HG03442 (cell line): ENCODE data around the gene KRT80.

ENCODE experiments used
- ATAC-seq: cut with Tn5 transposase; IDR thresholded peaks from one replicate; pipeline ENCODE4 v1.9.1; 2021; ENCODE audit warnings: mild to moderate bottlenecking, moderate library complexity; ENCODE audit not compliant: unreplicated experiment

KRT80 gene

DNA sequence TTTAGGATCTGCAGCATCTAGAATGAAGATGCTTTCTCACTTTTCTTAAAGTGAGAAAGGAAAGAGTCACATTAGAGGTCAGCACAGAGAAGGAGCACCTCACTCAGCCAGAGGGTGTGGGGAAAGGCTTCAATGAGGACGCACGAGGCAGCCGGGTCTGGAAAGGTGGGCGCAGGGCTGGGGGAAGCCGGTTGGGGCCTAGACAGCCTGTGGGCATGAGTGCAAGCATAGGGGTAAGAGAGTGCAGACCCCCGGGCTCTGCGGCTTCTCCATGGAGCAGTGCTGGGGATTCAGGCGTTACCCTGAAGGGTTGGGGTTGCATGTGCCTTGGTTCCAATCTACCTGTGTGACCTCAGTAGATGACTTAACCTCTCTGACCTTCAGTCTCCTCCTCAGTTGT, 49.9 kb downstream of the KRT80 start:
- no peak for ATAC-seq

DNA sequence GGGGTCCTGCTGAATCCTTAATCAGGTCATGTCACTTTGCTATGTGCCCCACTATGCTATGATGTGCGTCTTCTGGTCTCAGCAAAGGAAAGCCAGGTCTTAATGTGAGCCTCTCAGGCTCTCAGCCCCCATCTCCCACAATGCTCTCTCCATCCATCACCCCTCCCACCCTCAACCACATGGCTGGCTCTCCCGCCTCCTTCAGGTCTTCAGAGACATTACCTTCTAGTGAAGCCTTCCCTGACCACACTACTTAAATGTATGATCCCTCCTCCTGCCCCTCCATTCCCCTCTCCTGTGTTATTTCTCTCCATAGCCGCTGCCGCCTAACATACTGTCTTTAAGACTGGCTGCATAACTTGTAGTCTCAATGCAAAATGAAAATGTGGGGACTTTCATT, 50.5 kb downstream of the KRT80 start:
- ATAC-seq, result no peak

DNA sequence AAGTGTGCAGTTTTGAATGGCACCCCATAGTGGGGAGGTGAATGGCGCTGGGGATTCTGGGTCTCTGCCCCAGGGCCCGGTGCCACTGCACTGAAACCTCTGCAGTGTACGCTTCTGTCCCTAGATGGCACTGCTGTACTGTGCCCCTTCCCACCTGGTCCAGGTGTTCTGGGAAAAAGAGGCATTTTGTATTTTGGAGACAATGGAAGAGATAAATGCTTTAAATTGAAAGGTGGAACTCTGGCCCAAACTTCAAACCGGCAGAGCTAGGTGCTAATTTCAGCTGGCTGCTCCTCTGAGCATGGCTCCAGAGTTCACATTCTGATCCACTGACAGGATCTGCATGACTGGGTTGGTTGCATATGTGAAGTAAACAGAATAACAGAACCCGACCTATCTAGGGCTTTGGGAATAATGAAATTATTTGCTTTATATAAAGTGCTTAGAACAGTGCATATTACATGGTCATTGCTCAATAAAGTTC, 52.2 kb downstream of the KRT80 start:
- no peak for ATAC-seq

- ATAC-seq, result no peak
Observed at GRCh38 chr12:52139147-52139546, 52.7 kb downstream of the KRT80 start.

- ATAC-seq, result no peak
Observed at GRCh38 chr12:52137746-52138145, 54.1 kb downstream of the KRT80 start.

DNA sequence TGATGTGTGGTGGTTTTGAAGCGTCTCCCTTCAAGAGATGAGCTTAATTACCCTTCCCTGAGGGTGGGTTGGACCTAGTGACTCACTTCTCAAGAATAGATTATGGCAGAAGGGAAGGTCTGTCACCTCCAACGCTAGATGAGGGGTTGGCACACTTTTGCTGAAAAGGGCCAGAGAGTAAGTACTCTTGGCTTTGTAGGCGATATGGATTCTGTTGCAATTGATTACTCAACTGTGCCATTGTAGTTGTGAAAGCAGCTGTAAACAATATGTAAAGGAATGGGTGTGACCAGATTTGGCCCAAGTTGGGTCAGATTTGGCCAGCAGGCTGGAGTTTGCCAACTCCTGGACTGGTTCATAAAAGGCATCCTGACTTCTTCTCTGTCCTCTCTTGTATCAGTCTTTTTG, 59.1 kb downstream of the KRT80 start:
- no peak for ATAC-seq

- ATAC-seq, result no peak
Observed at GRCh38 chr12:52130711-52131110, 61.1 kb downstream of the KRT80 start.

DNA sequence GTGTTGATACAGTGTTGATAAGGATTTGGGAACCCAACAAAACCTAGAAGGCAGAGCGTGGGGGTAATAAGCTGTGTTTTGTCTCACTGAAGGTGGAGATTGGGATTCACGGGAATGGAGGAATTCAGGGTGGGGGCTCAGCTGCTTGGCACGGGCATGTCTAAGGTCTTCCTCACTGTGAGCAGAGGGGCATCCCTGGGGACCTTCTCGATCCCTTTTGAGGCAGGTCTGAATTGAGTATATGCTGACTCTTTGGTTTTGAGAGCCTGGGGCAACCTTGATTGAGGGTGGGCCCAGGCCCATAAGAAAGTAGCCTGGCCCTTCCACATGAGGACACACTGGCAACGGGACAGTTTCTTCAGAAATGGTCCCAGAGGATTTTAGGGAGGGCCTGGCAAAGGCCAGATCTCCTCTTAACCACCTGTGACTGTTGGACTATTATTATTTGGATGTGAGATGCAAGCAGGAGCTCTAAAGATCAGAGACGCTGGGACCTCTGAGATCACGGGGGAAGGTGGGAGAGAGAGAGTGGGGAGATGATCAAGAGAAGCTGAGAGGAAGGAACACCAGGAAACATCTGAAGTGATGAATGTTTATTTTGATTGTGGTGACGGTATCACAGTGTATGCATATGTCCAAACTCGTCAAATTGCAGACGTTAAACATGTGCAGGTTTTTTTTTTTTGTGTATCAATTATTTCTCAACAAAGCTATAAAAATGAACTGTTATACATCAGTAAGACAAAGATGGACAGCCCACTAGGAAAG, 63.9 kb downstream of the KRT80 start:
- no peak for ATAC-seq

DNA sequence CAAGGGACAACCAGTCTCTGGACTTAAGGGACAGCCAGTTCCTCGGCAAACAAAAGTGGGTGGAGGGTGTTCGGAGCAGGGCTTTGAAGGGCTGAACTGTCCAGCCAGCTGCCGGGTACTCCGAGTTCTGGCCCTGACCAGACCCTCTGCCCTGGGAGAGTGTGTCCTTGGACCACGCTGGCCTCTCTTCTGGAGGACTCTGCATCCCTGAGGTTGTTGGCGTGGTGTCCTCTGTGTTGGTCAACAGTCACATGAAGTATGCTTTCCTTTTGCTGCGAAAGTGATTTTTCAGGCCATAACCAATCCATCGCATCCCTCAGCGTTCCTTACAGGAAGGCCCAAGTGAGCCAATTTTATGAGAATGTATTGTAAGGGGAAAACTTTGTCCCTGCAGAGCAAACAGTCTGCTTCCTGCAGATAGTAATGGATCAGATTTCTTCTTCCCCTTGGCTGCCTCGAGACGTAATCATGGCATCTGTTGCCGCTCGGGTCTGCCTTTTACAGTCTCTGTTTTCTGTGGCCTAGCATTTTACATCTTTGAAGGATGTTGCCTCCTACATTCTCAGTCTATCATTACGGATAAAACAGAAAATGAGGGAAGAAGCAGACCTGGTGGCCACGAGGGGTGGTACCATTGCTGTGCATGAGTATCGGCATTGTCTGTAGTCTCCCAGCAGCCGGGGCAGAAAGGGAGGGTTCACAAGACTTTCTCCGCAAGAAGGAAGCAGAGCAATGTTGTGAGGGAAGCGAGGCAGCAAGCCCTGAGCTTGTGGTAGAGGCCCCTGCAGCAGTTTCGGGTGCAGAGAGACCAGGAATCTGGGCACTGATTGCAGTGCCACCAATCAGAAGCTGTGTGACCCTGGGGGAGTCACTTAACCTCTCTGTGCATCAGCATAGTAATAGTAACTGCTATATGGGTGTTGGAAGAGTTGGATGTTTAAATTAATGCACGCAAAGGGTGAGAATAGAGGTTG, 64.9 kb downstream of the KRT80 start:
- ATAC-seq, result no peak

- ATAC-seq, result no peak
Observed at GRCh38 chr12:52126050-52126604, 65.7 kb downstream of the KRT80 start.

DNA sequence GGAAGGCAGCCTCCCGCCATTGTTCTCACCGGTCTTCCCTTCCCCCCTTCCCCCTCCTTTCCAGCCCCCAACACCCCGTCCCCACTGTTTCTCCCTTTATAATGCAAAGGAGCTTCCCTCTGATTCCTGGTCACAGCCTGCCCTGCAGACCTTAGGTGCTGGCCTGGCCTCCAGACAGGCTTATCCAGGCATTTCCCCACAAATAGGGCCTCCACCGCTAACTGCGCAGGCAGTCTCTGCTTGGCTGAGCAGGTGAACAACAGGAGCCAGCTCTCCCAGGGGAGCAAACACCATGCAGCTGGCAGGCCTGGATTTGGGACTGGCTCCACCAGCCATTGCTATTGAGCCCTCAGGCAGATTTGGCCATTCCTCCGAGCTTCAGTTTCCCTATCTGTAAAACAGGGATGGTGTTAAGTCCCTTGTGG, 66.3 kb downstream of the KRT80 start:
- ATAC-seq, result no peak

GRCh38 chr12:52123487-52124186, 68.2 kb downstream of the KRT80 start:
- ATAC-seq, result no peak

DNA sequence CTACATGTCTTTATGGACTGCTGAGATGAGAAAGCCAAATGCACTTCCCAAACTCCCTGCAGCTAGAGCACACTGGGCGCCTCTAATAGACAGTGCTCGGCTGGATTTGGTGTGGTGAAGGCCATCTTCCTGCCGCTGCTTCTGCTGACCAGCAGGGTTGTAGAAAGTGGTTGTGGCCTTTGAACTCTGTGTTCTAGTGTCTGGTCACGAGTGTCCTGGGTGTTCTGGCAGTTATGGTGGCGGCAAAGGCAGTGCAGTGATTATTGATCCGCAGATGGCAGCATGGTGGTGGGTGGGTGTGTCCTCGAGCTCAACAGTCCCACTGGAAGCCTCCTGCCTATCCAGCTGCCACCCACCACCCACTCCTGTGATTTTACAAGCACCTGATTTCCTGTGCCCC, 68.9 kb downstream of the KRT80 start:
- ATAC-seq, result no peak

GRCh38 chr12:52122540-52122871, 69.3 kb downstream of the KRT80 start:
- ATAC-seq, result no peak

GRCh38 chr12:52121824-52122539, 69.8 kb downstream of the KRT80 start:
- ATAC-seq, result no peak

DNA sequence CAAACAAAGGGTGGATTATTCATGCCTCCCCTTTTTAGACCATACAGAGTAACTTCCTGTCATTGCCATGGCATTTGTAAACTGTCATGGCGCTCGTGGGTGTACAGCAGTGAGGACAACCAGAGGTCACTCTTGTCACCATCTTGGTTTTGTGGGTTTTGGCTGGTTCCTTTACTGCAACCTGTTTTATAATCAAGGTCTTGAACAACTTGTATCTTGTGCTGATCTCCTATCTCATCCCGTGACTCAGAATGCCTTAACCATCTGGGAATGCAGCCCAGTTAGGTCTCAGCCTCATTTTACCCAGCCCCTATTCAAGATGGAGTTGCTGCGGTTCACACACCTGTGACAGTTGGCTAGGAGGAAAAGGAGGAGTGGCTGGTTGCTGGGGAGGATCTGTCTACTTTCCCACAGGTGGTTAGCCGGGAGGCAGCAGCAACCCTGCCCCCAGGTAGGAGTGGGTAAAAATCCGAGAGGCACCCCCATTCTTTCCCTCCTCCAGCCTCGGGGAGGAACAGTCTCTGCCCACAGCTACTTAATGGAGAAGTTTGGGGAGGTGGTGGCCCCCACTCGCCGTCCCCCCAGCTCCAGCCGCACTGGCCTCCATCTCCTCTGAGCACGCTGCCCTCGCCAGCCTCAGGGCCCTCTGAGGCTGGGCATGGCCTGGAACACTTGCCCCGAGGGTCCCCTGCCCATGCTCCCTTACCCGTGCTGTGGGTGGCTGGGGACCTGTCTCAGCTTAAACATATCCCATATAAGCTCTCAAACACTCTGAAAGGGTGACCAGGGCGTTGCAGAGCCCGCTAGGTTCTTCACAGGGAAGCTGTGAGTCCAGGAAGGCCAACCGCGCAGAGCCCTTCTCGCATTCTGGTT, 70.6 kb downstream of the KRT80 start:
- ATAC-seq, result no peak

- ATAC-seq, result no peak
Observed at GRCh38 chr12:52119398-52120254, 72.2 kb downstream of the KRT80 start.
